A549 (cell line): ENCODE results near the gene ADAMTS15. TPM values are rescaled to one million over a fixed set of nuclear protein-coding genes. Genes with fewer than 3 reads are reported as not detected.

ENCODE experiments used
- ATAC-seq, 2 experiments: fragments of 200-7000 bp in 1 of 2; fragments of >200 bp in 1 of 2; cut with Nextera tagmentation in 1 of 2; cut with Tn5 transposase in 1 of 2; 3 replicates each; pipeline versions ENCODE4 v1.8.0 to v1.9.1; 2018 to 2020; ENCODE audit warnings: mild to moderate bottlenecking in 1 of 2, moderate library complexity in 1 of 2
- CTCF ChIA-PET: fragments of 300-600 bp; sonication (Branson Sonifier 250); formaldehyde crosslinking; extraction: SDS; loops from one replicate; lab custom pipeline; 2021; ENCODE audit warnings: antibody characterized with exemption, inconsistent platforms; lab: Yijun Ruan, JAX
- POLR2A ChIA-PET: fragments of 350-600 bp; formaldehyde crosslinking; extraction: SDS; loops from one replicate; lab custom pipeline; 2021; ENCODE audit warnings: antibody characterized with exemption, inconsistent platforms; lab: Yijun Ruan, JAX
- DNase-seq, 2 experiments: peaks; one replicate each; pipeline versions ENCODE4 v3.0.0 to v3.0.0-alpha.2; 2011 to 2016; ENCODE audit warnings: low read depth in 1 of 2, low spot score in 1 of 2
- FAIRE-seq: peaks from 2 replicates; lab custom pipeline; 2011; peaks lifted over from hg19 to GRCh38; lab: Jason Lieb, UNC
- H3K27ac ChIP-seq, 2 experiments: fragments of >200 bp; sonication (Bioruptor Twin); formaldehyde crosslinking; 3 replicates each; pipeline ENCODE4 v1.5.1; 2016 to 2017
- H3K4me1 ChIP-seq: fragments of >200 bp; sonication (Bioruptor Twin); formaldehyde crosslinking; 3 replicates; pipeline ENCODE4 v1.6.1; 2016
- H3K4me2 ChIP-seq: fragments of >200 bp; sonication (Bioruptor Twin); formaldehyde crosslinking; 3 replicates; pipeline ENCODE4 v1.6.1; 2016
- H3K4me3 ChIP-seq: fragments of >200 bp; sonication (Bioruptor Twin); formaldehyde crosslinking; 3 replicates; pipeline ENCODE4 v1.5.1; 2016
- H3K9me3 ChIP-seq: fragments of >200 bp; sonication (Bioruptor Twin); formaldehyde crosslinking; 3 replicates; pipeline ENCODE4 v1.6.1; 2016
- CHD2 ChIP-seq: fragments of 150-350 bp; IDR thresholded peaks from 2 replicates; pipeline ENCODE4 v1.6.1; 2014; ENCODE audit warnings: low read length; ENCODE audit not compliant: partially characterized antibody
- ELK1 ChIP-seq: fragments of 150-350 bp; IDR thresholded peaks from 2 replicates; pipeline ENCODE4 v1.6.1; 2014; ENCODE audit warnings: low read depth, mild to moderate bottlenecking, low read length
- ESRRA ChIP-seq: fragments of 150-350 bp; IDR thresholded peaks from 2 replicates; pipeline ENCODE4 v1.6.1; 2014; ENCODE audit warnings: mild to moderate bottlenecking, low read length, borderline replicate concordance
- GATA3 ChIP-seq: IDR thresholded peaks from 2 replicates; pipeline ENCODE4 v1.6.1; 2012; ENCODE audit warnings: borderline replicate concordance
- HDAC2 ChIP-seq: fragments of 200-600 bp; sonication (generic); IDR thresholded peaks from 2 replicates; pipeline ENCODE4 v1.6.1; 2016
- HOXB13 ChIP-seq: fragments of 250-450 bp; sonication (Bioruptor Pico); IDR thresholded peaks from 2 replicates; pipeline ENCODE4 v1.5.0; 2020; ENCODE audit warnings: low read depth, mild to moderate bottlenecking, moderate library complexity
- JUNB ChIP-seq: fragments of >200 bp; sonication (Bioruptor Twin); formaldehyde crosslinking; IDR thresholded peaks from 2 replicates; pipeline ENCODE4 v1.6.1; 2016
- KDM5A ChIP-seq: fragments of 200-600 bp; sonication (generic); IDR thresholded peaks from 2 replicates; pipeline ENCODE4 v1.6.1; 2016; ENCODE audit warnings: antibody characterized with exemption, mild to moderate bottlenecking
- MYC ChIP-seq: IDR thresholded peaks from 2 replicates; pipeline ENCODE4 v1.6.1; 2012; ENCODE audit warnings: mild to moderate bottlenecking, inconsistent platforms, low read length, improper control_type of control experiment, borderline replicate concordance
- NPAS2 ChIP-seq: fragments of 250-450 bp; sonication (Bioruptor Pico); IDR thresholded peaks from 2 replicates; pipeline ENCODE4 v1.8.0; 2022; ENCODE audit warnings: mild to moderate bottlenecking, moderate library complexity, borderline replicate concordance
- NR3C1 ChIP-seq: fragments of >200 bp; sonication (Bioruptor Twin); formaldehyde crosslinking; IDR thresholded peaks from 3 replicates; pipeline ENCODE4 v1.6.1; 2017
- PHF8 ChIP-seq: fragments of 200-600 bp; sonication (generic); IDR thresholded peaks from 2 replicates; pipeline ENCODE4 v1.6.1; 2016; ENCODE audit warnings: low read depth, mild to moderate bottlenecking, antibody characterized with exemption, moderate library complexity, borderline replicate concordance
- SMC3 ChIP-seq: fragments of >200 bp; sonication (Bioruptor Twin); formaldehyde crosslinking; IDR thresholded peaks from 3 replicates; pipeline ENCODE4 v1.6.1; 2018; ENCODE audit warnings: inconsistent platforms
- USF2 ChIP-seq: fragments of 450-650 bp; IDR thresholded peaks from 2 replicates; pipeline ENCODE4 v1.6.1; 2014; ENCODE audit warnings: antibody characterized with exemption
- ZC3H11A ChIP-seq: fragments of 450-650 bp; IDR thresholded peaks from 2 replicates; pipeline ENCODE4 v1.6.1; 2014; ENCODE audit warnings: antibody characterized with exemption, mild to moderate bottlenecking
- ZNF302 ChIP-seq: fragments of 250-450 bp; sonication (Bioruptor Pico); IDR thresholded peaks from 2 replicates; pipeline ENCODE4 v1.9.0; 2021; ENCODE audit warnings: inconsistent platforms, mild to moderate bottlenecking, moderate library complexity
- ZSCAN20 ChIP-seq: fragments of 250-450 bp; sonication (Bioruptor Pico); IDR thresholded peaks from 2 replicates; pipeline ENCODE4 v1.8.0; 2022; ENCODE audit warnings: mild to moderate bottlenecking, moderate library complexity
- whole genome bisulfite sequencing: methylation state at CpG from one replicate; pipeline ENCODE4 v1.1.6; 2017; ENCODE audit errors: missing lambda C conversion rate; 5-methylcytosine and 5-hydroxymethylcytosine counted together
- polyA plus RNA-seq, 4 experiments: library from polyadenylated mRNA; depleted of rRNA in 3 of 4; stranded (reverse); fragments of >200 nt; fragmentation: RNase III in 1 of 4; extraction: RNeasy Plus Mini Kit Qiagen cat#74134 plus additional on column Dnase treatment in 1 of 4; gene quantifications; 2 replicates in 3 of 4; 3 replicates in 1 of 4; pipeline ENCODE4 v1.2.3, GENCODE V29; 2011 to 2017

Gene ADAMTS15
- polyA plus RNA-seq, 2 of the 4 experiments (the other 2 are of a cell fraction): 2.2 to 4.0 TPM

- CTCF ChIA-PET: interaction anchor here (1.3 kb wide), 1 partner anchor 12 kb away, joined by 3 read pairs; no protein-coding TSS in a partner anchor
- FAIRE-seq (no peak), DNase-seq (no peak), ATAC-seq (no peak)
- 88% methylated on average over 4 of the region's 4 CpGs for WGBS
- H3K27ac ChIP-seq: no peak overlapping the region
- no peaks in the 10 kb centered on the region for H3K9me3 ChIP-seq
- peaks cover 18% of the 10 kb centered on the region for H3K4me1 ChIP-seq
- TF ChIP-seq MYC: no peak
- TF ChIP-seq NR3C1: no peak
- TF ChIP-seq SMC3: no peak
- no peak for TF ChIP-seq HOXB13
- TF ChIP-seq ESRRA: no peak
- no peak for TF ChIP-seq KDM5A
- no peak for TF ChIP-seq ZSCAN20 (CRISPR knock-in tag)
- POLR2A ChIA-PET: no interaction called here
- no peak overlapping the region for H3K4me3 ChIP-seq
- H3K4me2 ChIP-seq: no peak overlapping the region
Measured at GRCh38 chr11:130518164-130518680, 69.8 kb downstream of the ADAMTS15 start.

- TF ChIP-seq JUNB (no peak), ELK1 (no peak), GATA3 (no peak), PHF8 (no peak), CHD2 (no peak), NPAS2 (CRISPR knock-in tag) (no peak), SMC3 (no peak), HDAC2 (no peak)
- no peak for FAIRE-seq
- 85% methylated on average over 11 of the region's 11 CpGs for WGBS
Measured at GRCh38 chr11:130519128-130519932, 70.9 kb downstream of the ADAMTS15 start.

GRCh38 chr11:130520271-130520671, 71.8 kb downstream of the ADAMTS15 start:
- ChIA-PET POLR2A (no interaction called here), CTCF (no interaction called here)
- no peak overlapping the region for H3K27ac ChIP-seq
- WGBS: 75% methylated on average over 7 of the region's 7 CpGs
- H3K4me2 ChIP-seq: no peak overlapping the region
- H3K4me1 ChIP-seq: peaks cover 18% of the 10 kb centered on the region
- H3K4me3 ChIP-seq: no peak overlapping the region
- TF ChIP-seq GATA3 (no peak), ZC3H11A (no peak), ZNF302 (CRISPR knock-in tag) (no peak), USF2 (no peak)
- ATAC-seq (no peak), DNase-seq (no peak), FAIRE-seq (no peak)
- H3K9me3 ChIP-seq: no peaks in the 10 kb centered on the region

More at GRCh38 chr11:130519128-130519932, 70.9 kb downstream of the ADAMTS15 start:
- no peak for DNase-seq
- ChIA-PET POLR2A (no interaction called here), CTCF (no interaction called here)
- H3K4me2 ChIP-seq: no peak overlapping the region
- H3K27ac ChIP-seq: no peak overlapping the region
- no peak overlapping the region for H3K4me3 ChIP-seq
- H3K4me1 ChIP-seq: peaks cover 18% of the 10 kb centered on the region
- no peaks in the 10 kb centered on the region for H3K9me3 ChIP-seq
- no peak for ATAC-seq
